NCI-H526 (cell line): ENCODE data around the gene FARS2.

ENCODE experiments used
- DNase-seq, 2 experiments: peaks; one replicate each; lab custom pipeline; 2025; lab: John Stamatoyannopoulos, UW

Gene FARS2

GRCh38 chr6:5379647-5380242, 118.4 kb downstream of the FARS2 start:
- peak; percentile 63 to 81 for DNase-seq

DNA sequence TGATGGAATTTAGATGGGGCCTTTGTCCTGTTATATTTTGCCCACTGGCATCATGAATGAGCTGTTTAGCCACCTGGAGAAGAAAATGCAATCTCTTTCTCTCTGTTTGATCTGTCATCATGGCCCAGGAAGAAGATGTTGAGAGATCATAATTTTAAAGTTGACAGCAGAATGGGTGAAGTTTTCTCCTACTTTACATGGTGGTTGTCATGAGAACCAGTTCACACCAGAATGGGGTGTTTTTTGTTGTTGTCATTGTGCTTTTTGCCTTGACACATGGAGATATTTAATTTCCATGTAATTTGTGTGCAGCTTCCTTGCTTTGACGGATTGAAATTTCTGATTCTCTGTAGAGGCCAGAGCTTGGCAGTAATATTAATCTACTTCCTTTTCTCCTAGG, 122.5 kb downstream of the FARS2 start:
- peak; percentile 2 to 5 for DNase-seq

DNA sequence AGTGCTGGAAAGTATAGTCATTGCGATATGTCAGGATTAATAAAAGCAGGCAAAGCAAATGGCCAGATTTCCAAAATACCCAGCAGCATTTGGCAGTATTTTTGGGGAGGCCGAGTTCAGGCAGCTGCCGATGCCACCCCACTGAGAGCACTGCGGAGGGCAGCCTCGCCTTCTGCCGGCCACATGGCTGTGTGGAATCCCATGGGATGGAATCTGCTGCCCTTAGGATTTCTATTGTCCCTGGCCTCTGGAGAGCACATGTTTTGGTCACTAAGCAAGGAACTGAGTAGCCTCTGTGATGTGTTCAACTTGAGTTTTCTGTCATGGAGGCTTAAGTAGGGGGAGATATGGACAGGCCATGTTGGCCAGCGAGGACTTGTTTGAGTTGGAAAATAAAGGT, 123.0 kb downstream of the FARS2 start:
- no peak for DNase-seq

GRCh38 chr6:5388326-5388725, 127.0 kb downstream of the FARS2 start:
- DNase-seq, result no peak

GRCh38 chr6:5389086-5389745, 127.9 kb downstream of the FARS2 start:
- DNase-seq, result no peak

DNA sequence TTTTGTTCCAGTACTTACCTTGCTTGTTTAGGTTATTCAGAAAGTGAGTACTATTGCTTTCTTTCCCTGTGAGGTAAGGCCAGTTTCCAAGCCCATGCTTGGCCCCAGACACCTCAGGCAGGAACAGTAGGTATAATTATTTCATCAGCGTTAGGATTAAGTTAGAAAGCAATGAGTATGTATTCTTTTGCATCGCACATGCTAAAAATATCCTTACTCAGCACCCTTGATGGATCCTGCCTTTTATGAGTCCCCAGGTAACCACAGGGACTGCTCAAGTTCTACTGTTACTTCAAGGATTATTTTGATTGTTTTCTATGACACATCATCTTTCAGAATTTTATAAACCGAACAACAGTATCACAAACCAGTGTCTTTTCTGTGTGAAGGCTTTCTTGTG, 128.9 kb downstream of the FARS2 start:
- no peak for DNase-seq

GRCh38 chr6:5394280-5394679, 133.0 kb downstream of the FARS2 start:
- DNase-seq, result no peak

GRCh38 chr6:5395719-5396118, 134.4 kb downstream of the FARS2 start:
- no peak for DNase-seq

- DNase-seq, result peak; percentile 18 to 69
Measured at GRCh38 chr6:5398530-5398929, 137.2 kb downstream of the FARS2 start.

DNA sequence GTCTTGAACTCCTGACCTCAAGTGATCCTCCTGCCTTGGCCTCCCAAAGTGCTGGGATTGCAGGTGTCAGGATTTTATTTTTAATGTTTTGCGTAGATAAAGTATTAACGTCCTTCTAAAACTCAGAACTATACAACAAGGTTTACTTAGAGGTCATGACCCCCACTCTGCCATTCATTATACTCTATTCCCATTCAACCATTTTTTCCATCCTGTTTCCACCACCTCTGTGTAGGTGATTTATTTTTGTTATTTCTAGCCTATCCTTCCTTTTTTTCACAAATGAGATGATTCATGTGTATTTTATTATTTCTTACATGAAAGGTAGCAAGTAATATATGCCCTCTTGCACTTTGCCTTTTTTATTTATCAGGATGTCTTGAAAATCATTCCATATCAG, 138.1 kb downstream of the FARS2 start:
- DNase-seq, result no peak

DNA sequence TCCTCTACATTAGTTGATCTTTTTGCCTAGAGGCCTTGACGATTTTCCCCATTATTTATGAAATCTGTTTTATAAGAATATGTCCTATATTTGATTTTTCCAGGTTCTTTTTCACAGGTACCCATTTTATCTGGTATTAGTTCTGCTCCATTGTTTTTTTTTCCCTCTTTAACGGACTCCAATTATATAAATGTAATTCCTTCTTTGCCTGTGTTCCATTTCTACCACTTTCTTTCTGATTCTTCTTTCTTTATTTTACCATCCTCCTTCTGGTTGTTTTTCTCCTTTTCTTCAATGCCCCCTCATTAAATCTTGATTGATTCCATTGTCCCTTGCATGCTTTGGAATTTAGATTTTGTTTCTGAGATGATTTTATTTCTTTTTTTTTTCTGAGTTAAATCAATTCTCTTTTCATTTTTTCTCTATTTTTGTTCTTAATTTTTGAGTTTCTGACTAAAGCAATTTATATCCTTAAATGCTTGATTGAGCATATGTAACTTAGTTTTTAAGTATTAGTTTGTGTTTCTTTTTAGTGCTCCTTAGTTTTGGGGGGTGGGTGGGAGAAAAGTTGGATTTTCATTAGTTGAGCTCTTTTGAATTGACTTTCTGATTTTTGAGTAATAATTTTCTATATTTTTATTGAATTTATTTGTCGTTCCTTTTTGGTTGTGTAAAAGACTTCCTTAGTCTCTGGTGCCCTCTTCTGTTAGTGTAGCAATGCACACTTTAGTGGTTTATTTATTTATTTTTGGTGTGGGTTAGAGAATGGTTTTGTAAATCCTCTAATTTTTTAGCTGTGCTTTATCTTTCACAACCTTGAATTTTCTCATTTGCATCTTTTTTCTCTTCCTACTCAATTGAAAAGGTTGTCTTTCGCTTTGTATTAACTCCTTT, 140.8 kb downstream of the FARS2 start:
- peak in 1 of 2 experiments; percentile 35 for DNase-seq

GRCh38 chr6:5403076-5403475, 141.8 kb downstream of the FARS2 start:
- DNase-seq, result no peak

DNA sequence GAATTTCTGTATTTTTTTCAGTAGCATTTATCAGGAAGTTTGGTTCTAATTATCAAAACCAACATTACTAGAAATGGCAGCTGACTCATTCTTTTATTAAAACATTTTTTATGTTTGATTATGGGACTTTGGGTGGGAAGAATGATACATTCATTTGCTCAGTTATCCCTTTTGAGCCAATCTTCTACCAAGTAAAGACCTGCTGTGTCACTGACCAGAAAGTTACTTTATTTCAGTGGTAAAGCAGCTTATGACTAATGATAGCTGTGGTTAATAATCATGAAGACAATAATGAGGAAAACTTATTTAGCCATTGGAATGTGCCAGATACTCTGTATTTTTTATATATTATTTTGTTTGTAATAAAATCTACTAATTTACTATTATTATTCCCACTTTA, 142.3 kb downstream of the FARS2 start:
- DNase-seq, result no peak

- no peak for DNase-seq
Measured at GRCh38 chr6:5405976-5406375, 144.7 kb downstream of the FARS2 start.

DNA sequence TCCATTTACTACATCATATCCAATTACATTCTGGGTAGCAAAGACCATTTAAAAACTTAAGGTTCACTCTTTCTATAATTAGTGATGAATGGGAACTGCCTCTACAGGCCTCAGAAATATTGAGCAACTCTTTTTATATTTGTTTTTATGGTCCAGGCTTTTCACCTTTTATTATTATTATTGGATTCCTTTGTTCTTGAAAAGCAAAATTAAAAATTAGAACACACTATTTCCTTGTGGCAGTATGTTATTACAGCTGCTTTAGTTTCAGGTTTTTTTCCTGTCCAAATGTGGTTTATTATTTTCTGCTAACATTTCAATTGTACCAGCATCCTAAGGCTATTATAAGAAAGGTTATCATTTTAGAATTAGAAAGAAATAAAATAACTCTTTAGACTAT, 150.1 kb downstream of the FARS2 start:
- DNase-seq, result no peak

GRCh38 chr6:5412017-5412416, 150.7 kb downstream of the FARS2 start:
- DNase-seq, result no peak

GRCh38 chr6:5412663-5413062, 151.3 kb downstream of the FARS2 start:
- DNase-seq, result no peak

GRCh38 chr6:5416250-5416649, 154.9 kb downstream of the FARS2 start:
- no peak for DNase-seq

GRCh38 chr6:5422321-5422915, 161.1 kb downstream of the FARS2 start:
- peak in 1 of 2 experiments; percentile 64 for DNase-seq

GRCh38 chr6:5423251-5423650, 161.9 kb downstream of the FARS2 start:
- DNase-seq, result peak; percentile 13 to 44

DNA sequence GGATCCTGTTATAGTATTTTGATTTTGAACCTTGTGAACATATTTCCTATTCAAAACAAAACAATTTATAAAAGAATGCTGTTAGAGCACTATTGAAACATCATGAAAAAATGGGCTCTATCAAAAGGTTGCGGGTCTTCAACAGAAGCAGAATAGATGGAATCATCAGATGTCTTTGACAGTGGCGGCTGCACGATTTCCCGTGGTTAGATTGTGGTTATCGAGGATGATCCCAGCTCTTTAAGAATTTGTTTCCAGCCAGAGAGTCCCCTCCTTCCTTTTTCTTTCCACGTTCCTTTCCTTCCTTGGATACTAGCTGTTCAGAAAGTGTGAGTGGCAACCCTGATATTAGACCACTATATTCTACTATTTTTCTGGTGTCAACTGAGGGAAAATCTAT, 163.4 kb downstream of the FARS2 start:
- DNase-seq, result no peak

DNA sequence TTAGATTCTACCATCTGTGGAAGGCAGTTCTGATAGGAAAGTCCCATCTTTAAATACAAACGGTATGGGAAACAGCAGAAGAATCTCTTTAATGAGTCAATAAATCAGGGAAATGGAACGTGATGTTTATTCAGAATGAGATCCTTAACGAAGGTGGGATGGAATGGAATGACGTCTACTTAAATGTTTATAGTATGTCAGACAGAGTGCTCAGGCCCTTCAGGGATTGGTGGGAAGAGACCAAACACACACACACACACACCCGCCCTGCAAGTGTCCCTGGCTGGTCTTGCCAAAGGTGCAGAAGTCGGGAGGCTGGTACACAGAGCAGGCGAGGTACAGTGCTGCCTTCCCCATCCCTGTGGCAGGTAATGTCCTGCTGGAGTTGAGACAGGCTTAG, 164.0 kb downstream of the FARS2 start:
- DNase-seq, result no peak

- DNase-seq, result no peak
Measured at GRCh38 chr6:5425797-5426196, 164.5 kb downstream of the FARS2 start.
